Activated naive CD8-positive, alpha-beta T cell treated with anti-CD3 and anti-CD28 coated beads for 36 hours (primary cell): ENCODE data around the gene ANKIB1. TPM values are rescaled to one million over a fixed set of nuclear protein-coding genes. Genes with fewer than 3 reads are reported as not detected.
"Not testable (repeated sequence)": the region's sequence is repeated elsewhere in the genome, so short reads cannot be mapped to it uniquely, and the experiment has no call there.

Source experiments
- DNase-seq: peaks from one replicate; pipeline ENCODE4 v3.0.0; 2021
- H3K27ac Mint-ChIP-seq: one replicate; pipeline ENCODE4 v1.8.0; 2022; ENCODE audit warnings: mild to moderate bottlenecking, moderate library complexity, mixed read lengths
- H3K27me3 Mint-ChIP-seq: one replicate; pipeline ENCODE4 v1.8.0; 2022; ENCODE audit warnings: mild to moderate bottlenecking, mixed read lengths
- H3K36me3 Mint-ChIP-seq: one replicate; pipeline ENCODE4 v1.8.0; 2021; ENCODE audit warnings: mild to moderate bottlenecking, mixed read lengths
- H3K4me1 Mint-ChIP-seq: one replicate; pipeline ENCODE4 v1.8.0; 2021; ENCODE audit warnings: mixed read lengths
- H3K4me3 Mint-ChIP-seq: one replicate; pipeline ENCODE4 v1.8.0; 2022; ENCODE audit warnings: mild to moderate bottlenecking, moderate library complexity, mixed read lengths
- H3K9me3 Mint-ChIP-seq: one replicate; pipeline ENCODE4 v1.8.0; 2022; ENCODE audit warnings: mixed read lengths
- total RNA-seq, 2 experiments: library from RNA; stranded (reverse); gene quantifications; one replicate each; pipeline ENCODE4 v1.2.3, GENCODE V29; 2021

The ANKIB1 gene
- total RNA-seq, 2 experiments from 2014 or later = 38.6 to 40.6 TPM

GRCh38 chr7:92397542-92397941 lies 151.8 kb downstream of the ANKIB1 start:
- Mint-ChIP-seq H3K27me3 (no peaks in the 10 kb centered on the region), H3K36me3 (peaks cover 2% of the 10 kb centered on the region), H3K9me3 (no peaks in the 10 kb centered on the region), H3K4me3 (no peak overlapping the region), H3K4me1 (no peaks in the 10 kb centered on the region), H3K27ac (no peak overlapping the region)
- no peak for DNase-seq

GRCh38 chr7:92400013-92400412 lies 154.2 kb downstream of the ANKIB1 start:
- no peaks in the 10 kb centered on the region for H3K27me3 Mint-ChIP-seq
- H3K27ac Mint-ChIP-seq = no peak overlapping the region
- no peaks in the 10 kb centered on the region for H3K9me3 Mint-ChIP-seq
- DNase-seq = no peak
- peaks cover 2% of the 10 kb centered on the region for H3K36me3 Mint-ChIP-seq
- H3K4me3 Mint-ChIP-seq = no peak overlapping the region
- peaks cover 16% of the 10 kb centered on the region for H3K4me1 Mint-ChIP-seq

GRCh38 chr7:92402920-92403759 lies 157.4 kb downstream of the ANKIB1 start:
- Mint-ChIP-seq H3K27ac (no peak overlapping the region), H3K36me3 (peaks cover 2% of the 10 kb centered on the region), H3K27me3 (no peaks in the 10 kb centered on the region), H3K4me3 (no peak overlapping the region), H3K9me3 (no peaks in the 10 kb centered on the region), H3K4me1 (peaks cover 16% of the 10 kb centered on the region)
- DNase-seq = no peak

GRCh38 chr7:92403760-92404074 lies 157.9 kb downstream of the ANKIB1 start:
- no peaks in the 10 kb centered on the region for H3K9me3 Mint-ChIP-seq
- no peak overlapping the region for H3K4me3 Mint-ChIP-seq
- H3K27me3 Mint-ChIP-seq = no peaks in the 10 kb centered on the region
- DNase-seq = no peak
- H3K36me3 Mint-ChIP-seq = peaks cover under 1% of the 10 kb centered on the region
- no peak overlapping the region for H3K27ac Mint-ChIP-seq
- peaks cover 16% of the 10 kb centered on the region for H3K4me1 Mint-ChIP-seq

- no peaks in the 10 kb centered on the region for H3K27me3 Mint-ChIP-seq
- H3K4me1 Mint-ChIP-seq = peaks cover 16% of the 10 kb centered on the region
- H3K27ac Mint-ChIP-seq = no peak overlapping the region
- no peaks in the 10 kb centered on the region for H3K9me3 Mint-ChIP-seq
- peak; percentile 45 for DNase-seq
- no peaks in the 10 kb centered on the region for H3K36me3 Mint-ChIP-seq
- no peak overlapping the region for H3K4me3 Mint-ChIP-seq
Observed at GRCh38 chr7:92404170-92404614, 158.4 kb downstream of the ANKIB1 start.

- Mint-ChIP-seq H3K4me1 (peaks cover 2% of the 10 kb centered on the region), H3K27ac (no peak overlapping the region), H3K27me3 (peaks cover 9% of the 10 kb centered on the region), H3K9me3 (no peaks in the 10 kb centered on the region), H3K4me3 (no peak overlapping the region), H3K36me3 (no peaks in the 10 kb centered on the region)
- no peak for DNase-seq
Observed at GRCh38 chr7:92409357-92409756, 163.6 kb downstream of the ANKIB1 start.

DNA sequence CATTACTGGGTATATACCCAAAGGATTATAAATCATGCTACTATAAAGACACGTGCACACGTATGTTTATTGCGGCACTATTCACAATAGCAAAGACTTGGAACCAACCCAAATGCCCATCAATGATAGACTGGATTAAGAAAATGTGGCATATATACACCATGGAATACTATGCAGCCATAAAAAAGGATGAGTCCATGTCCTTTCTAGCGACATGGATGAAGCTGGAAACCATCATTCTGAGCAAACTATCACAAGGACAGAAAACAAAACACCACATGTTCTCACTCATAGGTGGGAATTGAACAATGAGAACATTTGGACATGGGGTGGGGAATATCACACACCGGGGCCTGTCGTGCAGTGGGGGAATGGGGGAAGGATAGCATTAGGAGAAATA lies 164.4 kb downstream of the ANKIB1 start:
- H3K9me3 Mint-ChIP-seq, H3K27ac Mint-ChIP-seq, H3K4me1 Mint-ChIP-seq, DNase-seq, H3K36me3 Mint-ChIP-seq, H3K4me3 Mint-ChIP-seq, H3K27me3 Mint-ChIP-seq: not testable (repeated sequence)

GRCh38 chr7:92412745-92413144 lies 167.0 kb downstream of the ANKIB1 start:
- no peaks in the 10 kb centered on the region for H3K4me1 Mint-ChIP-seq
- H3K36me3 Mint-ChIP-seq = no peaks in the 10 kb centered on the region
- H3K9me3 Mint-ChIP-seq = no peaks in the 10 kb centered on the region
- H3K4me3 Mint-ChIP-seq = no peak overlapping the region
- no peak for DNase-seq
- H3K27ac Mint-ChIP-seq = no peak overlapping the region
- peaks cover 9% of the 10 kb centered on the region for H3K27me3 Mint-ChIP-seq

DNA sequence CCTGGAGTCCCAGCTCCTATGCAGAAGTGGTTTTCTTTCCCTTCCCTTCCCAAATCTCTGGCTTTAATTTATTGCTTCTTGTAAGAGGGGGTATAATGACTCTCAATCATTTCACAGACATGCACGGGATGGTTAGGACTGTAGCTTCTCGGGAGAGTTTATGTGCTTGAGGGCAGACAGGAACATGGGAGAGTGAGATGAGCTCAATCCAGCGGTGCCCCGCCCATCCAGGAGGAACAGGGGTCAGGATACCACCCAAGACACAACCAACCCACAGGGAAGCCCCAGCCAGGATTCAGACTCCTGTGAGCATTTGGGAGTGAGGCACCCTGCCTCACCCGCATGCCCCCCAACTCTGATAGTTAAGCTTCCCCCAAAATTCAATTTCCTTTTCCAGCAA lies 167.8 kb downstream of the ANKIB1 start:
- Mint-ChIP-seq H3K27ac (no peak overlapping the region), H3K9me3 (no peaks in the 10 kb centered on the region), H3K36me3 (no peaks in the 10 kb centered on the region), H3K4me3 (no peak overlapping the region), H3K27me3 (peaks cover 9% of the 10 kb centered on the region), H3K4me1 (no peaks in the 10 kb centered on the region)
- DNase-seq = no peak

- no peaks in the 10 kb centered on the region for H3K4me1 Mint-ChIP-seq
- no peaks in the 10 kb centered on the region for H3K9me3 Mint-ChIP-seq
- H3K27ac Mint-ChIP-seq = no peak overlapping the region
- no peaks in the 10 kb centered on the region for H3K36me3 Mint-ChIP-seq
- peaks cover 9% of the 10 kb centered on the region for H3K27me3 Mint-ChIP-seq
- no peak for DNase-seq
- no peak overlapping the region for H3K4me3 Mint-ChIP-seq
Observed at GRCh38 chr7:92415225-92415624, 169.5 kb downstream of the ANKIB1 start.

GRCh38 chr7:92417913-92418312 lies 172.1 kb downstream of the ANKIB1 start:
- Mint-ChIP-seq H3K4me3 (no peak overlapping the region), H3K36me3 (no peaks in the 10 kb centered on the region), H3K27me3 (peaks cover 14% of the 10 kb centered on the region), H3K4me1 (no peaks in the 10 kb centered on the region), H3K27ac (no peak overlapping the region), H3K9me3 (no peaks in the 10 kb centered on the region)
- DNase-seq = no peak

DNA sequence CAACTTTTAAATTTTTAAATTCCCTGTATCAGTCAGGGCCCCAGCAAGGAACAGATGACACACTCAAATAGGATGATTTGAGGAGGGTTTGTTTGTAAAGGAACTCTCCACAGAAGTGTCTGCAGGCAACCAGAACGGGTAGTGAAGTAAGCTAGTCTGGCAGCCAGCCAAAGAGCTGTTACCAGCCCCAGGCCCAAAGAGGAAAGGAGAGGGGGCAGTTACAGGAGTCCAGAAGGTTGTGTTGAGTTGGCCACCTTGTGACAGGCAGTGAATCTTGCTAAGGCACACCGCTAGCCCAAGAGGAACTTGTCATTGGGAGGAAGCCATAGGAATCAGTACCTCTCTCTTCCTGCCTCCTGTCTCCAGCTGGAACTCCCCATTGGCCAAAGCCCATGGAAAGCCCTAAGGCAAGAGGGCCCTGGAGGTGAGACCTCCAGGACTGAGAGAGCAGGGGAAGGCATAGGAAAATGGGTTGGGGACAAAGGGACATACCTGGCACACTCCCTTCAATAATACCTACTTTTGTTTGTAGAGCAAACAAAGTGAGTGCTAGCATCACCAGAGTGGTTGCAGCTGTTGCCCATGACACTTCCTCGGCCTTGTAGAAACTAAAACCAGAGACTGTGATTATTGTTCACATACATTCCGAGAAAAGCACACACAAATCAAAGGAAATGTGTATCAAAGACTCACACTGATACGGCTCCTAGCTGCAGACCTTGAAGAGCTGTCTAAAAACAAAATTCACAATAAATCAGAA lies 176.1 kb downstream of the ANKIB1 start:
- peaks cover 32% of the 10 kb centered on the region for H3K27me3 Mint-ChIP-seq
- no peak overlapping the region for H3K4me3 Mint-ChIP-seq
- H3K27ac Mint-ChIP-seq = no peak overlapping the region
- no peaks in the 10 kb centered on the region for H3K36me3 Mint-ChIP-seq
- DNase-seq = no peak
- H3K4me1 Mint-ChIP-seq = peaks cover 13% of the 10 kb centered on the region
- no peaks in the 10 kb centered on the region for H3K9me3 Mint-ChIP-seq

GRCh38 chr7:92422926-92423325 lies 177.2 kb downstream of the ANKIB1 start:
- H3K27ac Mint-ChIP-seq = no peak overlapping the region
- peaks cover 13% of the 10 kb centered on the region for H3K4me1 Mint-ChIP-seq
- H3K4me3 Mint-ChIP-seq = no peak overlapping the region
- H3K9me3 Mint-ChIP-seq = no peaks in the 10 kb centered on the region
- DNase-seq = no peak
- H3K27me3 Mint-ChIP-seq = peaks cover 37% of the 10 kb centered on the region
- H3K36me3 Mint-ChIP-seq = no peaks in the 10 kb centered on the region

GRCh38 chr7:92423710-92424131 lies 177.9 kb downstream of the ANKIB1 start:
- H3K4me3 Mint-ChIP-seq = no peak overlapping the region
- no peaks in the 10 kb centered on the region for H3K9me3 Mint-ChIP-seq
- no peak for DNase-seq
- H3K27ac Mint-ChIP-seq = no peak overlapping the region
- H3K4me1 Mint-ChIP-seq = peaks cover 13% of the 10 kb centered on the region
- H3K36me3 Mint-ChIP-seq = no peaks in the 10 kb centered on the region
- peaks cover 37% of the 10 kb centered on the region for H3K27me3 Mint-ChIP-seq

DNA sequence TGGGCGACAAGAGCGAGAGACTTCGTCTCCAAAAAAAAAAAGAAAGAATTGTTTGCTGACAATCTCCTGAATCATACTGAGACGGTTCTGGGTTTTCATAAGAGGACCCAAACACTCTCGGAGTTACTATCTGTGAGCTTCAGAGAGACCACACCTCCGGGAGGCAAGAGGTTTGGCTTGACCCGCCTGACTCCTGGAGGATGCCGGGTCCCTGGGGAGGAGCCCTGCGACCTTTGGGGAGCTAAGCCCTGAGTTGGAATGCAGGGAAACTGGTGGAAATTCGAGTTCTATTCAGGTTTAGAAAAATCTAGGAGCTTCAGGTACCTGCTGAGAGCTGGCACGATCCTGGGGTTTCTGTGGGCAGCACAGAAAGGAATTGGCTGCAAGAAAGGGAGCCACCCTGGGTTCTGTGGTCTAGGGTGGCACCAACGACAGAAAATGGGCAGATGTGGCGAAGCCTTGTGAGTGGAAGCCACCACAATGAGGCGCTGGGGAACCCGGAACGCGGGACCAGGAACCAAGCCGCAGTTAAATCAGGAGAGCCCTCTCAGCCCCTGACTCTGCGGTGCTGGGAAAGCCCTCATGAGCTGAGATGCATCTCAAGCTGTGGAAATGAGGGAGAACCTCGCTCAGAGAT lies 179.7 kb downstream of the ANKIB1 start:
- peaks cover 37% of the 10 kb centered on the region for H3K27me3 Mint-ChIP-seq
- DNase-seq = peak; percentile 5
- peak overlapping the region; percentile 81 for H3K4me3 Mint-ChIP-seq
- peaks cover 13% of the 10 kb centered on the region for H3K4me1 Mint-ChIP-seq
- H3K9me3 Mint-ChIP-seq = no peaks in the 10 kb centered on the region
- H3K36me3 Mint-ChIP-seq = no peaks in the 10 kb centered on the region
- no peak overlapping the region for H3K27ac Mint-ChIP-seq
